Activated B cell treated with CpG ODN at 0.5 μM for 24 hours (primary cell): Measurements from ENCODE around the gene TGFBI. TPM values are rescaled to one million over a fixed set of nuclear protein-coding genes. Genes with fewer than 3 reads are reported as not detected.

Experiments
- ATAC-seq: fragments of 200-7000 bp; cut with Tn5 transposase; one replicate; pipeline ENCODE4 v1.10.0; 2021; ENCODE audit warnings: low read depth, mild to moderate bottlenecking, moderate library complexity
- CTCF ChIA-PET: fragments of 350-600 bp; sonication (Branson Sonifier 250); formaldehyde crosslinking; loops from one replicate; lab custom pipeline; 2021; ENCODE audit warnings: antibody characterized with exemption; lab: Charles Lee
- POLR2A ChIA-PET: fragments of 350-600 bp; sonication (Branson Sonifier 250); formaldehyde crosslinking; loops from one replicate; lab custom pipeline; 2021; ENCODE audit warnings: antibody characterized with exemption; lab: Charles Lee
- DNase-seq: peaks from one replicate; pipeline ENCODE4 v3.0.0; 2022
- H3K27ac Mint-ChIP-seq: one replicate; pipeline ENCODE4 v1.8.0; 2020; ENCODE audit warnings: mixed read lengths
- H3K27me3 Mint-ChIP-seq: one replicate; pipeline ENCODE4 v1.8.0; 2021; ENCODE audit warnings: mixed read lengths
- H3K36me3 Mint-ChIP-seq: one replicate; pipeline ENCODE4 v1.8.0; 2021; ENCODE audit warnings: low read depth, mixed read lengths
- H3K4me1 Mint-ChIP-seq: one replicate; pipeline ENCODE4 v1.8.0; 2021; ENCODE audit warnings: mixed read lengths
- H3K4me3 Mint-ChIP-seq: one replicate; pipeline ENCODE4 v1.8.0; 2020; ENCODE audit warnings: mild to moderate bottlenecking, mixed read lengths
- H3K9me3 Mint-ChIP-seq: one replicate; pipeline ENCODE4 v1.8.0; 2020; ENCODE audit warnings: mixed read lengths
- intact Hi-C: fragments of 100-400 bp; cut with micrococcal nuclease; formaldehyde crosslinking; loops from one replicate; pipeline ENCODE4 v1.15.1; 2024
- total RNA-seq: library from RNA; stranded (reverse); gene quantifications from 2 replicates; pipeline ENCODE4 v1.2.3, GENCODE V29; 2022
- TF ChIP-seq, protein P1 (sequence below): fragments of 200-600 bp; IDR thresholded peaks from one replicate; pipeline ENCODE4 v1.8.0; 2022; ENCODE audit warnings: antibody characterized with exemption, mild to moderate bottlenecking

Gene TGFBI
- total RNA-seq, 1 donor from 2014 or later = 1.3 TPM

DNA sequence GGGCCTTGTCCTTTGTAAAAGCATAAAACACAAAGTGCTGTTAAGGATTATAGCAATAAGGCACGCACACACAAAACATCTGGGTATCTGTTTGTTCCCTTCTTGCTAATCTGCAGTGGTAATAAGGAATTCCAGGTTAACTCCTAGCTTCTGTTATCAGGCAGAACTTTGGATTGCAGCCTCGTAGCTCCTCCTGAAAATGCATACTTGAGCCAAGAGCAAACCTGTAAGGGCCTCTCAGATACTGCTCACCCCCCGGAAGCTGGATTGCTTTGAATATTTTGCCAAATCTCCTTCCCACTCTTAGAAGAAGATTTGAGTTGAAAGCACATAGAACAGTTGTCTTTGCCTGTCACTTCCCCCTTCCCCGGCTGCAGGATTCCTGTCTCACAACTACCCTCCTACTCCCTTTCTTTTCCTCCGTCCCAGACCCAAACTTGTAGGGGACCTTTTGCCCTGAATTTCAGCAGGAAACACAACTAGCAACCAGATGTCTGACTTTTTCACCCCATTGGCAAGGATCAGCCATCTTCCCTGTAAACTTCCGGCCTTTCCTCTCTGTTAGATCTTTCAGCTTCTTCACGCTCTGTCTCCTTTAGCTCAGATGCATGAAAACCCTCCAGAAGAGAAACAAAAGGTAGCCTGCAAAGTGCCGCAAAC lies 75.6 kb downstream of the TGFBI start:
- H3K27me3 Mint-ChIP-seq = peaks cover 3% of the 10 kb centered on the region
- no peak overlapping the region for H3K27ac Mint-ChIP-seq
- no peaks in the 10 kb centered on the region for H3K9me3 Mint-ChIP-seq
- TF ChIP-seq, protein P1, sequence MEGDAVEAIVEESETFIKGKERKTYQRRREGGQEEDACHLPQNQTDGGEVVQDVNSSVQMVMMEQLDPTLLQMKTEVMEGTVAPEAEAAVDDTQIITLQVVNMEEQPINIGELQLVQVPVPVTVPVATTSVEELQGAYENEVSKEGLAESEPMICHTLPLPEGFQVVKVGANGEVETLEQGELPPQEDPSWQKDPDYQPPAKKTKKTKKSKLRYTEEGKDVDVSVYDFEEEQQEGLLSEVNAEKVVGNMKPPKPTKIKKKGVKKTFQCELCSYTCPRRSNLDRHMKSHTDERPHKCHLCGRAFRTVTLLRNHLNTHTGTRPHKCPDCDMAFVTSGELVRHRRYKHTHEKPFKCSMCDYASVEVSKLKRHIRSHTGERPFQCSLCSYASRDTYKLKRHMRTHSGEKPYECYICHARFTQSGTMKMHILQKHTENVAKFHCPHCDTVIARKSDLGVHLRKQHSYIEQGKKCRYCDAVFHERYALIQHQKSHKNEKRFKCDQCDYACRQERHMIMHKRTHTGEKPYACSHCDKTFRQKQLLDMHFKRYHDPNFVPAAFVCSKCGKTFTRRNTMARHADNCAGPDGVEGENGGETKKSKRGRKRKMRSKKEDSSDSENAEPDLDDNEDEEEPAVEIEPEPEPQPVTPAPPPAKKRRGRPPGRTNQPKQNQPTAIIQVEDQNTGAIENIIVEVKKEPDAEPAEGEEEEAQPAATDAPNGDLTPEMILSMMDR = no peak
- ChIA-PET CTCF (no interaction called here), POLR2A (no interaction called here)
- ATAC-seq (no peak), DNase-seq (no peak)
- intact Hi-C loops = no loop called here
- H3K36me3 Mint-ChIP-seq = no peaks in the 10 kb centered on the region
- H3K4me1 Mint-ChIP-seq = no peaks in the 10 kb centered on the region
- H3K4me3 Mint-ChIP-seq = no peak overlapping the region

- no peak for ATAC-seq
- CTCF ChIA-PET = no interaction called here
- H3K27ac Mint-ChIP-seq = no peak overlapping the region
Observed at GRCh38 chr5:136106351-136107031, 77.7 kb downstream of the TGFBI start.

GRCh38 chr5:136108180-136108611 lies 79.4 kb downstream of the TGFBI start:
- Mint-ChIP-seq H3K27me3 (peaks cover 4% of the 10 kb centered on the region), H3K36me3 (no peaks in the 10 kb centered on the region), H3K27ac (no peak overlapping the region), H3K4me1 (no peaks in the 10 kb centered on the region), H3K9me3 (no peaks in the 10 kb centered on the region), H3K4me3 (no peak overlapping the region)
- intact Hi-C loops = no loop called here
- CTCF ChIA-PET = no interaction called here
- TF ChIP-seq, protein P1 = no peak
- no peak for DNase-seq
- POLR2A ChIA-PET = no interaction called here
- no peak for ATAC-seq

More at GRCh38 chr5:136106351-136107031, 77.7 kb downstream of the TGFBI start:
- TF ChIP-seq, protein P1 = no peak
- Mint-ChIP-seq H3K4me1 (no peaks in the 10 kb centered on the region), H3K9me3 (no peaks in the 10 kb centered on the region), H3K36me3 (no peaks in the 10 kb centered on the region), H3K27me3 (peaks cover 4% of the 10 kb centered on the region), H3K4me3 (no peak overlapping the region)
- POLR2A ChIA-PET = no interaction called here
- DNase-seq = no peak
- intact Hi-C loops = no loop called here

GRCh38 chr5:136108766-136109165 lies 80.0 kb downstream of the TGFBI start:
- H3K9me3 Mint-ChIP-seq = no peaks in the 10 kb centered on the region
- TF ChIP-seq, protein P1 = no peak
- POLR2A ChIA-PET = no interaction called here
- H3K36me3 Mint-ChIP-seq = no peaks in the 10 kb centered on the region
- no peaks in the 10 kb centered on the region for H3K4me1 Mint-ChIP-seq
- no peak for ATAC-seq
- no peak for DNase-seq
- intact Hi-C loops = no loop called here
- H3K27me3 Mint-ChIP-seq = peaks cover 4% of the 10 kb centered on the region
- no peak overlapping the region for H3K27ac Mint-ChIP-seq
- CTCF ChIA-PET = no interaction called here
- H3K4me3 Mint-ChIP-seq = no peak overlapping the region

GRCh38 chr5:136109453-136110135 lies 80.8 kb downstream of the TGFBI start:
- Mint-ChIP-seq H3K36me3 (no peaks in the 10 kb centered on the region), H3K9me3 (no peaks in the 10 kb centered on the region), H3K4me1 (no peaks in the 10 kb centered on the region), H3K27me3 (peaks cover 4% of the 10 kb centered on the region), H3K4me3 (no peak overlapping the region), H3K27ac (no peak overlapping the region)
- DNase-seq = no peak
- ATAC-seq = no peak
- intact Hi-C loops = no loop called here
- CTCF ChIA-PET = no interaction called here
- POLR2A ChIA-PET = no interaction called here
- TF ChIP-seq, protein P1 = no peak
